Fibroblast of pulmonary artery (primary cell): Measurements from ENCODE around the gene EXOG.

Experiments used
- DNase-seq: peaks from one replicate; pipeline ENCODE4 v3.0.0-alpha.2; 2010; ENCODE audit warnings: low read depth
- H3K4me3 ChIP-seq: replicated peaks from 2 replicates; pipeline ENCODE4 v1.5.1; 2011; ENCODE audit warnings: low read depth, mild to moderate bottlenecking, control low read depth, low read length, moderate library complexity
- CTCF ChIP-seq: IDR thresholded peaks from 2 replicates; pipeline ENCODE4 v1.5.1; 2011; ENCODE audit warnings: mild to moderate bottlenecking, control low read depth, low read length, inconsistent platforms; ENCODE audit errors: missing control alignments

The EXOG gene

DNA sequence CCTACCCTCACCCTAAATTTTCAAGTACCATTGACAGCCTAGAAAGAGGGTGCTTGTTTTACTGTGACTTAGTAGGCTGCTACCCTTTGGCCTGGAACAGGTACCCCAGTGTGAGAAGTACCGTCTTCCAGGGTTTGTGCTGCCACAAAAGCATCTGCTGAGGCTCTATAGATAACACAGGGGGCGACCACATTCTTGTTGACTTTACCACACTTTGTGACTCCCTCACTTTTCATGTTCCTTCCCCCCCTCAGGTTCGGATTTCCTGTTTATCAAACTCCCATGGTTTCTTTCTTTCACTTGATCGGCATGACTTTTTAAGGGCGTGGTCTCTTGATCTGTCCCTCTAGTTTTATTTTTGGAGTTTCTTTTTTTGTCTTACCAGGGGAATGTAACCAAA is 23.5 kb downstream of the EXOG start:
- TF ChIP-seq CTCF, result no peak
- no peak overlapping the region for H3K4me3 ChIP-seq
- no peak for DNase-seq

DNA sequence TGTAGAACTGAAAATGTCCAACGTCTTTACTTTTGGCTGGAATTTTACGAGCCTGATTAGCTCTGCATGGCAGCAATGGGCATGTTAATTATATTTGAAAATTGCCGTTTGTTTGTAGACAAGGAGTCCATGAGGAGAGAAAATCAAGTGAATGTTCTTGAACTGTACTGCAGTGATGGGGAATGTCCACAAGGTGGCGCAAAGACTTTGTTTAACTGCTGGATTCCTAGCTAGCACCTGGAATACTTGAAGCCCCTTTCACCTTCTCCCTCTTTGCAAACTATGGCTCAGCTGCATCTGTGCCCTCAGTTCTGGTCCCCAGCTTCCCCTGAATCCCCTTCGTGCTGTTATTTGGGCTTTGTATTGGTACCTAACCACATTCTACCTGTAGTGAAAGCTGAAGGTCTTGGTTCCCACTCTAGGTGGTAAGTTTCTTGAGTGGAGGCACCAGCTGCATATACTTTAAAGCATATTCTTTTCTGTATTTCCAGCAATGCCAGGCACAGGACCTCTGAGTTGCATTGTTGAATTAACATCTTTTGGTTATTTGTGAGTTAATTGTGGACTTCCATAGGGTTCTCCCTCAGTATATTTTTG is 25.3 kb downstream of the EXOG start:
- peak; percentile 85 for DNase-seq
- no peak overlapping the region for H3K4me3 ChIP-seq
- TF ChIP-seq CTCF, result peak; percentile 96

- no peak for TF ChIP-seq CTCF
- DNase-seq, result no peak
- H3K4me3 ChIP-seq, result no peak overlapping the region
Measured at GRCh38 chr3:38522002-38522401, 25.9 kb downstream of the EXOG start.

- DNase-seq, result no peak
- no peak for TF ChIP-seq CTCF
- H3K4me3 ChIP-seq, result no peak overlapping the region
Measured at GRCh38 chr3:38524141-38524739, 28.1 kb downstream of the EXOG start.

DNA sequence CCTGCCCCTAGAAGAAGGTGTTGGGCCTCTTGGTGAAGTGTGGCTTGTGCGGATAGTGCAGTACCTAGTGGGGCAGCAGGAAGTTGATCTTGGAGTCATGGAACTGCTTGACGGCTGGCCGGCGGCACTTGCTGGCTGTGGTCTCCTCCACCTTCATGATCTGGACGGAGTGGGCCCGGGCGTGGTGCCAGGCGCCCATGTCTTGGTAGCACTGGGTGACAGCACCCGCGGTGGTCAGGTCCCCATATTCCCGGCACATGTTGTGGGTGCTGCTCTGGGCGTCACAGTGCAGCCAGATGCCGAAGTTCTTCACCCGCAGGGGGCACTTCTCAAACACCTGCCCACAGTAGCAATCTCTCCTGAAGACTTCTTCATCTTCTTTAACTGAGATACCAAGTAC is 30.7 kb downstream of the EXOG start:
- DNase-seq, result no peak
- TF ChIP-seq CTCF, result no peak

DNA sequence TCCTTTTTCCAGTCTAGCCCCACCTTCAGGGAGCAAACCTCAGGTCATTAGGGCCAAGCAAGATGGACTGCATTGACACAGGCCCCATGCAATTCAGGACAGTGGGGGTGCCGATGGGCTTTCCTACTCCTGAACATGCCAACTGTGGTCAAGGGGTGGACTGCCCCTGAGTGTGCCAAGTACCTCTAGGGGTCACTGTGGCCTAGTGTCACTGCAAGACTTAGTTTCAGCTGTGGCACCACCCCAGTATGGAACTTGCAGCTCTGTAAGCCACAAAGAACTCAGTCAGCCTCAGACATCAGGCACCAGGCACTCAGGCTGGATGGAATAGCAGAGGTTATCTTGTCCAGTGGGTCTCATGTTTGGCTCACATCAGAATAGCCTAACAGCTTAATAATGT is 32.3 kb downstream of the EXOG start:
- DNase-seq, result no peak

More for the DNA sequence above, 30.7 kb downstream of the EXOG start:
- H3K4me3 ChIP-seq, result no peak overlapping the region

More for the DNA sequence above, 32.3 kb downstream of the EXOG start:
- TF ChIP-seq CTCF, result no peak
- no peak overlapping the region for H3K4me3 ChIP-seq
